IPS-18a (cell line): ENCODE measurements around the gene KRTAP10-3.

ENCODE experiments used
- H3K27ac ChIP-seq: one replicate; pipeline ENCODE4 v1.5.1; 2013; ENCODE audit warnings: low read length
- H3K27me3 ChIP-seq: one replicate; pipeline ENCODE4 v1.6.1; 2013; ENCODE audit warnings: mild to moderate bottlenecking, low read length; ENCODE audit not compliant: control insufficient read depth, insufficient read depth
- H3K36me3 ChIP-seq: one replicate; pipeline ENCODE4 v1.6.1; 2013; ENCODE audit warnings: low read depth, low read length; ENCODE audit not compliant: control insufficient read depth
- H3K4me1 ChIP-seq: one replicate; pipeline ENCODE4 v1.6.1; 2013; ENCODE audit warnings: low read depth, low read length; ENCODE audit not compliant: control insufficient read depth
- H3K4me3 ChIP-seq: one replicate; pipeline ENCODE4 v1.5.1; 2013; ENCODE audit warnings: low read length
- H3K9ac ChIP-seq: one replicate; pipeline ENCODE4 v1.6.1; 2013; ENCODE audit warnings: mild to moderate bottlenecking, low read length, moderate library complexity
- H3K9me3 ChIP-seq: one replicate; pipeline ENCODE4 v1.6.1; 2013; ENCODE audit warnings: low read depth, low read length; ENCODE audit not compliant: control insufficient read depth

KRTAP10-3 gene

DNA sequence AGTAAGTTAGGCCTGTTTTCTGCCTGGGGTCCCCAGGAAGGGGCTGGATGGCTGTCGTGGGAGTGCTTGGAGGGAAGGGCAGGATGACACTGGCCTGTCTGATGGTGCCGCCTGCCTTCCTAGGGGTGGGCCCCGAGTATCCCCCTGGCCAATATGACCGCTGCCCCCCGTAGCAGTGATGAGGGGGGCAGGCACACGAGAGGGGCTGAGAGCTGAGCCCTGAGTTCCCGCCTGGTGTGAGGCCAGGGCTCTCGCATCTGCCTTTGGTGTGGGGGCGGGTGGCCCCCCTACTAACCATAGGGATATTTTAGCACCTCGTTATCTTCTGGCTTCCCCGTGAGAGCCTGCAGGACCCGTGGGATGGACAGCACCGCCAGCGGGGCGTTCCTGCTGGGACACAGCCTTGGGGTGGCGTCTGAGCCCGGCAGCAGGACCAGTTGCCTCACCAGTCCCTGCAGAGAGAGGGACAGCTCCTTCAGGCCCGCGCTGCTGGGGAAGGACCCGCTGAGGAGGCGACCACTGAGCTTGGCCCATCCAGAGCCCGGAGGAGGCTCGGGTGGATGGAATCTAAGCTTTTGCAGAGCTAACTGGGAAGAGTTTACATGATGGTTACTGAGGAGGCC lies 29.0 kb downstream of the KRTAP10-3 start:
- H3K27ac ChIP-seq = no peak overlapping the region
- H3K9me3 ChIP-seq = no peaks in the 10 kb centered on the region
- no peaks in the 10 kb centered on the region for H3K4me1 ChIP-seq
- H3K9ac ChIP-seq = no peak overlapping the region
- H3K36me3 ChIP-seq = no peaks in the 10 kb centered on the region
- no peak overlapping the region for H3K4me3 ChIP-seq
- H3K27me3 ChIP-seq = no peaks in the 10 kb centered on the region

DNA sequence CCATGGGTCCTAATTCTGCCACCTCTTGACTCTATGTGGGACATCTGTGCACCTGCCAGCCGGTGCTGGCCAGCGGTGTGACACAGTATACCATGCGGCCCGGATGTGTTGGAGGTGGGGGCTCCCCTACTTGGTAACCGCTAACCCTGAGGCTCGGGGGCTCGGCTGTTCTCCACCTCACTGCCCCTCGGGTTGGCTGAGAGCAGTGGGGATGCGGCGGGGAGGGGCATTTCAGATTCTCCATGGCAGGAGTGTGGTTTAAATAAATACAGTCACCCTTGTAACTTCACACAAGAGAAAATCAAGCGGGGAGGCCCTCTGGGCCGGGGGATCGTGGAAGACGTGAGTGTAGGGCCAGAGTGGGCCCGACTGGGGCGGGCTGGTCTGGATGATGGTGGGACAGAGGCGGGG lies 29.6 kb downstream of the KRTAP10-3 start:
- no peak overlapping the region for H3K9ac ChIP-seq
- no peaks in the 10 kb centered on the region for H3K36me3 ChIP-seq
- no peaks in the 10 kb centered on the region for H3K4me1 ChIP-seq
- no peaks in the 10 kb centered on the region for H3K9me3 ChIP-seq
- H3K27me3 ChIP-seq = no peaks in the 10 kb centered on the region
- no peak overlapping the region for H3K27ac ChIP-seq
- H3K4me3 ChIP-seq = no peak overlapping the region

- no peak overlapping the region for H3K4me3 ChIP-seq
- H3K9ac ChIP-seq = no peak overlapping the region
- no peaks in the 10 kb centered on the region for H3K27me3 ChIP-seq
- no peaks in the 10 kb centered on the region for H3K4me1 ChIP-seq
- no peaks in the 10 kb centered on the region for H3K36me3 ChIP-seq
- no peak overlapping the region for H3K27ac ChIP-seq
- no peaks in the 10 kb centered on the region for H3K9me3 ChIP-seq
Measured at GRCh38 chr21:44528634-44528995, 30.0 kb downstream of the KRTAP10-3 start.

- no peak overlapping the region for H3K9ac ChIP-seq
- no peak overlapping the region for H3K4me3 ChIP-seq
- no peaks in the 10 kb centered on the region for H3K27me3 ChIP-seq
- H3K36me3 ChIP-seq = no peaks in the 10 kb centered on the region
- H3K27ac ChIP-seq = no peak overlapping the region
- H3K9me3 ChIP-seq = no peaks in the 10 kb centered on the region
- no peaks in the 10 kb centered on the region for H3K4me1 ChIP-seq
Measured at GRCh38 chr21:44527983-44528633, 30.5 kb downstream of the KRTAP10-3 start.

DNA sequence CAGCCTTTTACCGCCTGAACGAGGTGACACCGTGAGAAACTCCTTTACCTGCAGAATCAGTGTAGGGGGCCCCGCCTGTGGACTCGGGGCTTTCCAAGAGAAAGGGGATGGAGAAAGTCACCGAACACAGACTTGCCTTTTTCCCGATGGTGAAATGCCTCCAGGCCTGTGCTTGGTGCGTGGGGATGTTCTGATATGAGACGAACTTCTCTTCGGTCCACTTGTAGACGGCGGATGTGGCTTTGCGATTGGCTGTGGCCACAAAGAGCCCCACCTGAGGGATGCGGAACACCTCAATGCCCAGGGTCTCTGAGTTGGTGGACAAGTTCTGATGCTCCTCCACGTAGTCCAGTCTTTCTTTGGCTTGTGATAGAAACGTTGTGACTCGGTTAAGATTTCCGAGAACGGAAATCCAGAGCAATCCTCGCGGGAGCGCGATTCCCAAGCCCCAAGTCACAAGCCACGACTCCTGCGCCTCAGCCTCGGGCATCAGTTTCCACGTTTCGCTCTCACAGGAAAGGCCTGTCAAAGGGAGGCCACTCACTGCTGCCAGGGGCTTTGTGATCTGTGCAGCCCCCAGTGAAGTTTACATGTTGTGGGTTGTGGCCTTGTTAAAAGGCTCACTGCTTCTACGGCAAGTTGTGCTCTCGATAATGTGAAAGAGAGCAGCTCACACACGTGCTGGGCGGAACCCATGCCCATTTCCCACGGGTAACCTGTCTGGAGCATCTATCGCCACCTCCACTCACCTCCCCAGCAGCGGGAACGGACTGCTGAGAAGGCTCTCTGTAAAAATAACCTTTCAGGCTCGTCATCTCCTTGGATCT lies 31.2 kb downstream of the KRTAP10-3 start:
- Histone ChIP-seq H3K27me3 (no peaks in the 10 kb centered on the region), H3K27ac (no peak overlapping the region), H3K9me3 (no peaks in the 10 kb centered on the region), H3K4me3 (no peak overlapping the region), H3K9ac (no peak overlapping the region), H3K4me1 (no peaks in the 10 kb centered on the region), H3K36me3 (no peaks in the 10 kb centered on the region)

GRCh38 chr21:44526096-44526997 lies 32.2 kb downstream of the KRTAP10-3 start:
- Histone ChIP-seq H3K4me1 (no peaks in the 10 kb centered on the region), H3K9ac (no peak overlapping the region), H3K9me3 (no peaks in the 10 kb centered on the region), H3K27ac (no peak overlapping the region), H3K4me3 (no peak overlapping the region), H3K36me3 (no peaks in the 10 kb centered on the region), H3K27me3 (no peaks in the 10 kb centered on the region)

DNA sequence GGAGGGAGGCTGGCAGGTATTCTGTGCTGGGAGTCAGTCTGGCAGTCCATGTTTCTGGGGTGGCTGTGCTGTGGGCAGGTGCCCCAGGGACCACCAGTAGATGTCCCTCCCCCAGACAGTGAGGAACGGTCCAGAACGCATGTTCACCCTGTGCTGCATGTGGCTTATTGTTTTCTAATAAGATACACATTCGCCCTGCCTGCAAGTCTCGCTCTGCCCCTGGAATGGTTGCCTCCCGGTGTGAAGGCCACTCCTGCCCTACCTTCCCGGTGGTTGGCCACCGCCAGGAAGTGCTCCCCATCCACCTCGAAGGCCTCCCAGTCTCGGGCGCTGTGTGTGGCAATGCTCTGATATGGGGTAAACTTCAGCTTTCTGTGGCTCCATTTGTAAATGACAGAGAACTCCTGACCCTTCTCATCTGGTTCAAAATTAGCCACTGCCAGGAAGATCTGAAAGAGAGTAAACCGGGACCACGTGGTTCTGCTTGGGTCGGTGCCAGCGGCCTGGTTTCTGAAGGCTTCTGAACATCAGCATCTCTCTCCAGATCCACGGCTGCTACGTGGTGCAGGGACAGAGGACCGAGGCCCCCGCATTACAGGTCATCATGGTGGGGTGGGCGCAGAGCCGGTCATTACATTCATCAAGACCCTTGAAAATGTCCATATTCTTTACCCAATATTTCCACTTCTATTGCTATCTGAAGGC lies 33.1 kb downstream of the KRTAP10-3 start:
- H3K36me3 ChIP-seq = no peaks in the 10 kb centered on the region

DNA sequence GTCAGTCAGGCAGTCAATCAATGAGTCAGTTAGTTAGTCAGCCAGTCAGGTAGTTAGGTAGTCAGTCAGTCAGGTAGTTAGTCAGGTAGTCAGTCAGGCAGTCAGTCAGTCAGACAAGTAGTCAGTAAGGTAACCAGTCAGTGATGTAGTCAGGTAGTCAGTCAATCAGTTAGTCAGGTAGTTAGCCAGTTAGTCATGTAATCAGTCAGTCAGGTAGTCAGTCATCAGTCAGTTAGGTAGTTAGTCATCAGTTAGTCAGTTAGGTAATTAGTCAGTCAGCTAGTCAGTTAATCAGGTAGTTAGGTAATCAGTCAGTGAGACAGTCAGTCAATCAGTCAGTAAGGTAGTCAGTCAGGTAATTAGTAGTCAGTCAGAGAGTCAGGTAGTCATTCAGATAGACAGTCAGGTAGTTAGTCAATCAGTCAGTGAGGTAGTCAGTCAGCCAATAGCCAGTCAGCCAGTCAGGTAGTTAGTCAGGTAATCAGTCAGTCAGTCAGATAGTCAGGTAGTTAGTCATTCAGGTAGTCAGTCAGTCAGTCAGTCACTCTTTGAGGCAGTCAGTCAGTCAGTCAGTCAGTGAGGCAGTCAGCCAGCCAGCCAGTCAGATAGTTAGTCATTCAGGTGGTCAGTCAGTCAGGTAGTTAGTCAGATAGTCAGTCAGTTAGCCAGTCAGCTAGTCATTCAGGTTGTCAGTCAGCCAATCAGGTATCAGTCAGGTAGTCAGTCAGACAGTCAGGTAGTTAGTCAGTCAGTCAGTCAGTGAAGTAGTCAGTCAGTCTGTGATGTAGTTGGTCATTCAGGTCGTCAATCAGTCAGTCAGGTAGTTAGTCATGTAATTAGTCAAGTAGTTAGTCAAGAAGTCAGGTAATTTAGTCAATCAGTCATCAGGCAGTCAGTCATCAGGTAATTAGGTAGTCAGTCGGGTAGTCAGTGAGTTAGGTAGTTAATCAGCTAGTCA lies 33.9 kb downstream of the KRTAP10-3 start:
- no peak overlapping the region for H3K9ac ChIP-seq
- H3K9me3 ChIP-seq = no peaks in the 10 kb centered on the region
- H3K36me3 ChIP-seq = no peaks in the 10 kb centered on the region
- H3K27ac ChIP-seq = no peak overlapping the region
- H3K4me1 ChIP-seq = no peaks in the 10 kb centered on the region
- no peak overlapping the region for H3K4me3 ChIP-seq
- no peaks in the 10 kb centered on the region for H3K27me3 ChIP-seq

More for the DNA sequence above, 33.1 kb downstream of the KRTAP10-3 start:
- no peak overlapping the region for H3K27ac ChIP-seq
- H3K9me3 ChIP-seq = no peaks in the 10 kb centered on the region
- no peaks in the 10 kb centered on the region for H3K27me3 ChIP-seq
- H3K4me3 ChIP-seq = no peak overlapping the region
- H3K4me1 ChIP-seq = no peaks in the 10 kb centered on the region
- H3K9ac ChIP-seq = no peak overlapping the region

GRCh38 chr21:44523567-44524413 lies 34.8 kb downstream of the KRTAP10-3 start:
- Histone ChIP-seq H3K4me3 (no peak overlapping the region), H3K27me3 (no peaks in the 10 kb centered on the region), H3K4me1 (no peaks in the 10 kb centered on the region), H3K9me3 (no peaks in the 10 kb centered on the region), H3K27ac (no peak overlapping the region), H3K36me3 (no peaks in the 10 kb centered on the region), H3K9ac (no peak overlapping the region)
